A673 (cell line): Measurements from ENCODE around the gene RFC2.

Experiments
- CTCF ChIP-seq: fragments of 300-800, 200-600 bp; sonication (generic); conservative IDR thresholded peaks from 2 replicates; pipeline ENCODE4 v1.5.1; 2017; ENCODE audit warnings: low read depth, mild to moderate bottlenecking, antibody characterized with exemption, low read length, moderate library complexity, mixed read lengths
- EZH2 ChIP-seq: fragments of 200-600 bp; sonication (generic); IDR thresholded peaks from 2 replicates; pipeline ENCODE4 v1.6.1; 2017; ENCODE audit warnings: borderline replicate concordance, low read depth, mild to moderate bottlenecking, mixed read lengths, antibody characterized with exemption, low read length; ENCODE audit not compliant: poor library complexity, severe bottlenecking

GRCh38 chr7:74256491-74257408 is 2.6 kb upstream of the RFC2 start:
- TF ChIP-seq EZH2 = no peak
- no peak for TF ChIP-seq CTCF
